SK-N-SH treated with all-trans-retinoic acid at 6 μM for 48 hours (cell line): ENCODE data around the gene GRIN2B.

Experiments used
- ATAC-seq: fragments of 200-7000 bp; cut with Tn5 transposase; 3 replicates; pipeline ENCODE4 v1.9.1; 2020; ENCODE audit warnings: mild to moderate bottlenecking, moderate library complexity
- ARNTL ChIP-seq: fragments of 450-650 bp; formaldehyde crosslinking; IDR thresholded peaks from 2 replicates; pipeline ENCODE4 v1.5.0; 2020; ENCODE audit warnings: low read depth, mild to moderate bottlenecking, moderate library complexity, borderline replicate concordance
- BACH2 ChIP-seq: fragments of 250-450 bp; sonication (Bioruptor Pico); IDR thresholded peaks from 2 replicates; pipeline ENCODE4 v1.9.0; 2021; ENCODE audit warnings: mild to moderate bottlenecking, borderline replicate concordance
- CSDC2 ChIP-seq: fragments of 250-450 bp; sonication (Bioruptor Pico); IDR thresholded peaks from 2 replicates; pipeline ENCODE4 v1.5.0; 2020; ENCODE audit warnings: mild to moderate bottlenecking, moderate library complexity
- ESRRG ChIP-seq: fragments of 250-450 bp; sonication (Bioruptor Pico); IDR thresholded peaks from 2 replicates; pipeline ENCODE4 v1.6.1; 2021; ENCODE audit warnings: mild to moderate bottlenecking
- GLIS3 ChIP-seq: fragments of 250-450 bp; sonication (Bioruptor Pico); IDR thresholded peaks from 2 replicates; pipeline ENCODE4 v1.5.0; 2020; ENCODE audit warnings: mild to moderate bottlenecking, moderate library complexity
- ISL1 ChIP-seq: fragments of 250-450 bp; sonication (Bioruptor Pico); IDR thresholded peaks from 2 replicates; pipeline ENCODE4 v2.1.2; 2022; ENCODE audit warnings: mild to moderate bottlenecking, moderate library complexity
- OSR1 ChIP-seq: fragments of 250-450 bp; sonication (Bioruptor Pico); IDR thresholded peaks from 2 replicates; pipeline ENCODE4 v1.8.0; 2022; ENCODE audit warnings: moderate library complexity, mild to moderate bottlenecking, inconsistent platforms
- PPARA ChIP-seq: fragments of 250-450 bp; sonication (Bioruptor Pico); IDR thresholded peaks from 2 replicates; pipeline ENCODE4 v1.5.0; 2020; ENCODE audit warnings: mild to moderate bottlenecking, borderline replicate concordance
- RARB ChIP-seq: fragments of 250-450 bp; sonication (Bioruptor Pico); IDR thresholded peaks from 2 replicates; pipeline ENCODE4 v1.8.0; 2021; ENCODE audit warnings: mild to moderate bottlenecking, moderate library complexity
- SNAI2 ChIP-seq: fragments of 250-450 bp; sonication (Bioruptor Pico); IDR thresholded peaks from 2 replicates; pipeline ENCODE4 v1.5.0; 2020; ENCODE audit warnings: mild to moderate bottlenecking, moderate library complexity
- TCF4 ChIP-seq: fragments of 250-450 bp; sonication (Bioruptor Pico); IDR thresholded peaks from 2 replicates; pipeline ENCODE4 v1.8.0; 2021; ENCODE audit warnings: mild to moderate bottlenecking, moderate library complexity, borderline replicate concordance
- TOX ChIP-seq: fragments of 250-450 bp; sonication (Bioruptor Pico); IDR thresholded peaks from 2 replicates; pipeline ENCODE4 v1.8.0; 2021; ENCODE audit warnings: mild to moderate bottlenecking, moderate library complexity, borderline replicate concordance
- ZFP3 ChIP-seq: fragments of 250-450 bp; sonication (Bioruptor Pico); IDR thresholded peaks from 2 replicates; pipeline ENCODE4 v1.5.0; 2020; ENCODE audit warnings: mild to moderate bottlenecking, moderate library complexity
- ZFP30 ChIP-seq: fragments of 450-650 bp; formaldehyde crosslinking; IDR thresholded peaks from 2 replicates; pipeline ENCODE4 v1.5.0; 2022; ENCODE audit warnings: mild to moderate bottlenecking, moderate library complexity
- ZNF70 ChIP-seq: fragments of 450-650 bp; formaldehyde crosslinking; IDR thresholded peaks from 2 replicates; pipeline ENCODE4 v1.5.0; 2020; ENCODE audit warnings: mild to moderate bottlenecking, moderate library complexity
- ZNF8 ChIP-seq: fragments of 450-650 bp; formaldehyde crosslinking; IDR thresholded peaks from 2 replicates; pipeline ENCODE4 v1.5.0; 2020; ENCODE audit warnings: mild to moderate bottlenecking, moderate library complexity
- TF ChIP-seq, protein P1 (sequence below): fragments of 250-450 bp; sonication (Bioruptor Pico); IDR thresholded peaks from 2 replicates; pipeline ENCODE4 v1.5.0; 2020; ENCODE audit warnings: mild to moderate bottlenecking, moderate library complexity
- TF ChIP-seq, protein P2 (sequence below): fragments of 250-450 bp; sonication (Bioruptor Pico); IDR thresholded peaks from 2 replicates; pipeline ENCODE4 v1.5.1; 2020; ENCODE audit warnings: low read depth, mild to moderate bottlenecking, moderate library complexity
- TF ChIP-seq, protein P3 (sequence below): fragments of 250-450 bp; sonication (Bioruptor Pico); IDR thresholded peaks from 2 replicates; pipeline ENCODE4 v1.8.0; 2020; ENCODE audit warnings: mild to moderate bottlenecking, moderate library complexity, borderline replicate concordance
- TF ChIP-seq, protein P4 (sequence below): fragments of 250-450 bp; sonication (Bioruptor Pico); IDR thresholded peaks from 2 replicates; pipeline ENCODE4 v1.8.0; 2021; ENCODE audit warnings: low read depth, mild to moderate bottlenecking, moderate library complexity, borderline replicate concordance
- TF ChIP-seq, protein P5 (sequence below): fragments of 250-450 bp; sonication (Bioruptor Pico); IDR thresholded peaks from 2 replicates; pipeline ENCODE4 v1.5.1; 2021; ENCODE audit warnings: mild to moderate bottlenecking, moderate library complexity

GRIN2B gene

DNA sequence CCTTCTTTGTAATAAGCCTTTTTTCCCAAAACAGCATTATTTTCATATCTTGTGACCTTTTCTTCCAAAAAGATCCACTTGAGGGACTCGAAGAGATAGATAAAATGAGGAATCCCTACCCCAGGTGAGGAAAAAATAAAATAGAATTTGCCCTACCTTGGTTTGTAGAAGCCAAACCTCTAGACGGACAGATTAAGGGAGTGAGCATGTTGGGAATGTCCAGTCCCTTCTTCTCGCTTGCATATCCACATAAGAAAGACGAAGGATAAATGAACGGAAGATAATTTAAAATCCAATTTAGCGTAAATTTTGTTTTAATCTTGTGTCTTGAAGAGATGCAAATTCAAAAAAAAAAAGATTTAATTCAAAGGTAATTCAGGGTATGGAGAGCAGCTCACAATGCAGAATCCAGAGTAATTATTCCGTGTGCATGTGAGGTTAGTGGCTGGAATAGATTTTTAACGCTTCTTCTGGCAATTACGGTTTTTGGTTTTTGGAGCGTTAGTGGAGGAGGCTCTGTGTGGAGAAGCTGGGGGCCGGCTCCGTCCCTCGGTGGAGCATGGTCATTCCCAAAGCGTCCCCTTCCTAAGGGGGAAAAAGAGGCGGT, 1.5 kb downstream of the GRIN2B start (continued):
- TF ChIP-seq, protein P1, sequence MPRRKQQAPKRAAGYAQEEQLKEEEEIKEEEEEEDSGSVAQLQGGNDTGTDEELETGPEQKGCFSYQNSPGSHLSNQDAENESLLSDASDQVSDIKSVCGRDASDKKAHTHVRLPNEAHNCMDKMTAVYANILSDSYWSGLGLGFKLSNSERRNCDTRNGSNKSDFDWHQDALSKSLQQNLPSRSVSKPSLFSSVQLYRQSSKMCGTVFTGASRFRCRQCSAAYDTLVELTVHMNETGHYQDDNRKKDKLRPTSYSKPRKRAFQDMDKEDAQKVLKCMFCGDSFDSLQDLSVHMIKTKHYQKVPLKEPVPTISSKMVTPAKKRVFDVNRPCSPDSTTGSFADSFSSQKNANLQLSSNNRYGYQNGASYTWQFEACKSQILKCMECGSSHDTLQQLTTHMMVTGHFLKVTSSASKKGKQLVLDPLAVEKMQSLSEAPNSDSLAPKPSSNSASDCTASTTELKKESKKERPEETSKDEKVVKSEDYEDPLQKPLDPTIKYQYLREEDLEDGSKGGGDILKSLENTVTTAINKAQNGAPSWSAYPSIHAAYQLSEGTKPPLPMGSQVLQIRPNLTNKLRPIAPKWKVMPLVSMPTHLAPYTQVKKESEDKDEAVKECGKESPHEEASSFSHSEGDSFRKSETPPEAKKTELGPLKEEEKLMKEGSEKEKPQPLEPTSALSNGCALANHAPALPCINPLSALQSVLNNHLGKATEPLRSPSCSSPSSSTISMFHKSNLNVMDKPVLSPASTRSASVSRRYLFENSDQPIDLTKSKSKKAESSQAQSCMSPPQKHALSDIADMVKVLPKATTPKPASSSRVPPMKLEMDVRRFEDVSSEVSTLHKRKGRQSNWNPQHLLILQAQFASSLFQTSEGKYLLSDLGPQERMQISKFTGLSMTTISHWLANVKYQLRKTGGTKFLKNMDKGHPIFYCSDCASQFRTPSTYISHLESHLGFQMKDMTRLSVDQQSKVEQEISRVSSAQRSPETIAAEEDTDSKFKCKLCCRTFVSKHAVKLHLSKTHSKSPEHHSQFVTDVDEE (CRISPR knock-in tag) = no peak
- TF ChIP-seq ZNF8 (CRISPR knock-in tag) (no peak), ISL1 (no peak)
- TF ChIP-seq, protein P2, sequence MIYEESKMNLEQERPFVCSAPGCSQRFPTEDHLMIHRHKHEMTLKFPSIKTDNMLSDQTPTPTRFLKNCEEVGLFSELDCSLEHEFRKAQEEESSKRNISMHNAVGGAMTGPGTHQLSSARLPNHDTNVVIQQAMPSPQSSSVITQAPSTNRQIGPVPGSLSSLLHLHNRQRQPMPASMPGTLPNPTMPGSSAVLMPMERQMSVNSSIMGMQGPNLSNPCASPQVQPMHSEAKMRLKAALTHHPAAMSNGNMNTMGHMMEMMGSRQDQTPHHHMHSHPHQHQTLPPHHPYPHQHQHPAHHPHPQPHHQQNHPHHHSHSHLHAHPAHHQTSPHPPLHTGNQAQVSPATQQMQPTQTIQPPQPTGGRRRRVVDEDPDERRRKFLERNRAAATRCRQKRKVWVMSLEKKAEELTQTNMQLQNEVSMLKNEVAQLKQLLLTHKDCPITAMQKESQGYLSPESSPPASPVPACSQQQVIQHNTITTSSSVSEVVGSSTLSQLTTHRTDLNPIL = no peak

DNA sequence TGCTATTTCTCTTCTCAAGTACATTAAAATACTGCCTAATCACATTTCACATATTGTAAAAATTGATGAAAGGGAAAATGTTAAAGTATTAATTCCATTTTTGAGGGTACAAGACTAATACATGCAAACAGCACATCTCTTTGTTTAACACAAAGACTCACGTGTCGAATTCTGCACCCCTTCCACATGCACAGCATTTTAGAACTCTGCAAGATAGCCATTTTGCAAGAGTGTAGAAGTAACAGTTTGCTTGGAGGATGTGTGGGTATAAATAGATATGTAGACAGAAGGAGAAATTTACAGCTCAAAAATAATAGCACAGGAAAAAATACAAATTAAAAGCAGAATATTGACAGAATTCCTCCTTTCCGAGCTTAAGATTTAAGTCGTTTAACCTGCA, 2.5 kb downstream of the GRIN2B start:
- no peak for ATAC-seq
- TF ChIP-seq ZFP3 (CRISPR knock-in tag) (no peak), ESRRG (no peak), SNAI2 (CRISPR knock-in tag) (no peak), OSR1 (no peak), ZNF70 (CRISPR knock-in tag) (no peak)

DNA sequence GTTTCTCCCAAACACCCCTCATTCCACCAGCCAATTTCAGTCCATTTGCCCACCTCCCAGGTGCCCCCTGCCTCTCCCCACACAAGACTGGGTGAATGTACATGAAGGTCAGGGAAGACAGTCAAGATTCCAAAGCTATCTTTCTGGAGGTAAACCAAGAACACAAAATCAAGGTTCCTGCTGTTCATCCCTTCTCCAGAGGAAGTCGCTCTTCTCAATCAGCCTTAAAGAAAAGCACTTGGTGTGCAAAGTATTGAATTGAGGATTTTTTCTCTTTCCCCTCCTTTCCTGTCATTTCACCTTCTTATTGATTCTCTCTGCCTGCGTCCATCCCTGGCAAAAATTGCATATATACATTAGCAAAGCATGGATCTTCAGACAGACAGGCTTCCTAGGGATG, 4.5 kb downstream of the GRIN2B start:
- no peak for TF ChIP-seq RARB (CRISPR knock-in tag)
- TF ChIP-seq BACH2 (CRISPR knock-in tag) = no peak
- TF ChIP-seq, protein P1 (CRISPR knock-in tag) = no peak
- TF ChIP-seq ZNF70 (CRISPR knock-in tag) = no peak
- no peak for TF ChIP-seq SNAI2 (CRISPR knock-in tag)
- no peak for TF ChIP-seq TOX (CRISPR knock-in tag)
- no peak for TF ChIP-seq ESRRG
- TF ChIP-seq ZFP3 (CRISPR knock-in tag) = no peak
- TF ChIP-seq ARNTL (CRISPR knock-in tag) = no peak
- no peak for TF ChIP-seq TCF4 (CRISPR knock-in tag)
- no peak for TF ChIP-seq ZFP30 (CRISPR knock-in tag)
- TF ChIP-seq GLIS3 (CRISPR knock-in tag) = no peak
- TF ChIP-seq, protein P2 = no peak
- no peak for TF ChIP-seq ISL1
- no peak for TF ChIP-seq ZNF8 (CRISPR knock-in tag)
- TF ChIP-seq, protein P3, sequence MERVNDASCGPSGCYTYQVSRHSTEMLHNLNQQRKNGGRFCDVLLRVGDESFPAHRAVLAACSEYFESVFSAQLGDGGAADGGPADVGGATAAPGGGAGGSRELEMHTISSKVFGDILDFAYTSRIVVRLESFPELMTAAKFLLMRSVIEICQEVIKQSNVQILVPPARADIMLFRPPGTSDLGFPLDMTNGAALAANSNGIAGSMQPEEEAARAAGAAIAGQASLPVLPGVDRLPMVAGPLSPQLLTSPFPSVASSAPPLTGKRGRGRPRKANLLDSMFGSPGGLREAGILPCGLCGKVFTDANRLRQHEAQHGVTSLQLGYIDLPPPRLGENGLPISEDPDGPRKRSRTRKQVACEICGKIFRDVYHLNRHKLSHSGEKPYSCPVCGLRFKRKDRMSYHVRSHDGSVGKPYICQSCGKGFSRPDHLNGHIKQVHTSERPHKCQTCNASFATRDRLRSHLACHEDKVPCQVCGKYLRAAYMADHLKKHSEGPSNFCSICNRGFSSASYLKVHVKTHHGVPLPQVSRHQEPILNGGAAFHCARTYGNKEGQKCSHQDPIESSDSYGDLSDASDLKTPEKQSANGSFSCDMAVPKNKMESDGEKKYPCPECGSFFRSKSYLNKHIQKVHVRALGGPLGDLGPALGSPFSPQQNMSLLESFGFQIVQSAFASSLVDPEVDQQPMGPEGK (CRISPR knock-in tag) = no peak
- no peak for TF ChIP-seq CSDC2 (CRISPR knock-in tag)
- TF ChIP-seq, protein P4, sequence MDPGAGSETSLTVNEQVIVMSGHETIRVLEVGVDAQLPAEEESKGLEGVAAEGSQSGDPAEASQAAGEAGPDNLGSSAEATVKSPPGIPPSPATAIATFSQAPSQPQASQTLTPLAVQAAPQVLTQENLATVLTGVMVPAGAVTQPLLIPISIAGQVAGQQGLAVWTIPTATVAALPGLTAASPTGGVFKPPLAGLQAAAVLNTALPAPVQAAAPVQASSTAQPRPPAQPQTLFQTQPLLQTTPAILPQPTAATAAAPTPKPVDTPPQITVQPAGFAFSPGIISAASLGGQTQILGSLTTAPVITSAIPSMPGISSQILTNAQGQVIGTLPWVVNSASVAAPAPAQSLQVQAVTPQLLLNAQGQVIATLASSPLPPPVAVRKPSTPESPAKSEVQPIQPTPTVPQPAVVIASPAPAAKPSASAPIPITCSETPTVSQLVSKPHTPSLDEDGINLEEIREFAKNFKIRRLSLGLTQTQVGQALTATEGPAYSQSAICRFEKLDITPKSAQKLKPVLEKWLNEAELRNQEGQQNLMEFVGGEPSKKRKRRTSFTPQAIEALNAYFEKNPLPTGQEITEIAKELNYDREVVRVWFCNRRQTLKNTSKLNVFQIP = no peak
- TF ChIP-seq PPARA (CRISPR knock-in tag) = no peak
- TF ChIP-seq, protein P5, sequence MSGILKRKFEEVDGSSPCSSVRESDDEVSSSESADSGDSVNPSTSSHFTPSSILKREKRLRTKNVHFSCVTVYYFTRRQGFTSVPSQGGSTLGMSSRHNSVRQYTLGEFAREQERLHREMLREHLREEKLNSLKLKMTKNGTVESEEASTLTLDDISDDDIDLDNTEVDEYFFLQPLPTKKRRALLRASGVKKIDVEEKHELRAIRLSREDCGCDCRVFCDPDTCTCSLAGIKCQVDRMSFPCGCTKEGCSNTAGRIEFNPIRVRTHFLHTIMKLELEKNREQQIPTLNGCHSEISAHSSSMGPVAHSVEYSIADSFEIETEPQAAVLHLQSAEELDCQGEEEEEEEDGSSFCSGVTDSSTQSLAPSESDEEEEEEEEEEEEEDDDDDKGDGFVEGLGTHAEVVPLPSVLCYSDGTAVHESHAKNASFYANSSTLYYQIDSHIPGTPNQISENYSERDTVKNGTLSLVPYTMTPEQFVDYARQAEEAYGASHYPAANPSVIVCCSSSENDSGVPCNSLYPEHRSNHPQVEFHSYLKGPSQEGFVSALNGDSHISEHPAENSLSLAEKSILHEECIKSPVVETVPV (CRISPR knock-in tag) = no peak
- TF ChIP-seq, all 23 proteins: peak for 0
- no peak for ATAC-seq
